Measurements from ENCODE around the gene AGAP4. TPM values are rescaled to one million over a fixed set of nuclear protein-coding genes. Genes with fewer than 3 reads are reported as not detected.
"Not testable (repeated sequence)": the region's sequence is repeated elsewhere in the genome, so short reads cannot be mapped to it uniquely, and the experiment has no call there.

AGAP4 gene
- 1 to 10 TPM; 1.0 to 4.6 (median 1.3) TPM for polyA plus RNA-seq

DNA sequence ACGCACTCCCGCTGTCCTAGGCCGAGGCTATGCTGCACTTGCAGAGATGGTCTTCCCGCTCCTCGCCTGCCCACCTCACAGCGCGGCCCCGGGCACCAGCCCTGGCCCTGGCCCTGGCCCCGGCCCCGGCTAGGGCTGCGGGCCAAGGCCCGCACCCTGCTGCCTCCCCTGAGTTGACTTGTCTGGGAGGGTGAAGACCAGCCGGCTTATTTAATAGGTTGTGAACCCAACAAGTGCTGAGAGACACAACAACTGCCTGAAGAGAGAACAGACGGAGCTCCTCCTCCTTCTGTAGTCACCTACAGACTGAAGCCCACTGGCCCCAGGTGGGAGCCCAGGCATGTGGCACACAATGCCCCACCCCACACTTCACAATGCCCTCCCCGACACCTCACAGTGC is at the start of gene AGAP4:
AGAP4 (minus strand) TSS at position 101 of the 400 bp plus-strand sequence. CDS start 153 bp downstream, outside the sequence.
- not testable (repeated sequence) for H3K27ac Mint-ChIP-seq; H3K36me3 Mint-ChIP-seq; H3K9me3 Mint-ChIP-seq; H3K27me3 Mint-ChIP-seq (ENCODE audit: low read depth in 3 of 3); H3K4me1 Mint-ChIP-seq; H3K4me3 Mint-ChIP-seq; DNase-seq

DNA sequence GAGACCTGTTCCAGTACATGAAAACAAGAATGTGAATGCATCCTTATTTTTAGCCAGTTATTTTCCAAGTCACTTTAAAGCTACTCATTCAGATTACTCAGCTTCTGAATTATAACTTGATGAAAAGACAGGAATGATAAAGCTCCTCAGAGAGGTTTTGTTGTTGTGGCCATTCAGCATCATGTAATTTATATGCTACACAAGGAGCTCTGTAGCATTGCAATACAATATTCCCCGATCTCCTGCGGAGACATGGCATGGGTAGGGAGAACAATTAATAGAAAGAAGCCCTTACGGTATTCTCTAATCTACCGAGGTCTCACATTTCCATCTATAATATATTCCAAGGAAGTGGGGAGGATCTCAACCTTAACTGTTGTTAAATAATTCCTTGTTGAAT is 43.4 kb upstream of the AGAP4 start:
- not testable (repeated sequence) for H3K4me1 Mint-ChIP-seq; H3K9me3 Mint-ChIP-seq; H3K36me3 Mint-ChIP-seq; H3K4me3 Mint-ChIP-seq; H3K27me3 Mint-ChIP-seq (ENCODE audit: low read depth in 3 of 3); DNase-seq; H3K27ac Mint-ChIP-seq

DNA sequence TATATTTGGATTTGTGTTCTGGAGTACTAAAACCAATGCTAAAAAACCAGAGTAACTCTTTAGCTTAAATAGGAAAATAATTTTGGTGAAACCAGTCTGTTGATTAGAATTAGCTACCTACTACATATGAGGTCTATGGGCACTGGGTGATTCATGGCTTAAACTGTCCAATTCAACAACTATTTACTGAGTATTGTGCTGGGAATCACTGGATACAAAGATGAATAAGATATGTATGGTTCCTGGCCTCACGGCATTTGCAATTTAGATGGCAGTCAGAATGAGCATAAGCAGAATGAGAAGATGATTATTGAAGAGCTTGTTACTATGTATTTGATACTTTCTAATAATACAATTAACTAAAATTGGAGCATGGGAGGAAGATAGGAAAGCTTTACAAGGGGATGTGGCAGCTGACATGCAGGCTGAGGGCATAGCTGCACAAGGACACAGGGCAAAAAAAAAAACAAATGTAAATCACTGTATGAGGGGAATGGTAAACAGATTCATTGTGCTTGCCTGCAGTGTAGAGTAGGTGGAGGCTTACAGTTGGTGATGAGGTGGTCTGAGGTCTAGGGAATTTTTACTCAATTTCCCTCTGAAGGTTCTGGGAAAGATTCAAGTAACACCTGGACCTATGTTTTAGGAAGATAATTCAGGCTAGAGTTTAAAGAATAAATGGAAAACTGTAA is 42.4 kb upstream of the AGAP4 start:
- H3K9me3 Mint-ChIP-seq; H3K4me3 Mint-ChIP-seq; H3K27me3 Mint-ChIP-seq (ENCODE audit: low read depth in 3 of 3); H3K36me3 Mint-ChIP-seq; H3K27ac Mint-ChIP-seq; DNase-seq; H3K4me1 Mint-ChIP-seq: not testable (repeated sequence)

DNA sequence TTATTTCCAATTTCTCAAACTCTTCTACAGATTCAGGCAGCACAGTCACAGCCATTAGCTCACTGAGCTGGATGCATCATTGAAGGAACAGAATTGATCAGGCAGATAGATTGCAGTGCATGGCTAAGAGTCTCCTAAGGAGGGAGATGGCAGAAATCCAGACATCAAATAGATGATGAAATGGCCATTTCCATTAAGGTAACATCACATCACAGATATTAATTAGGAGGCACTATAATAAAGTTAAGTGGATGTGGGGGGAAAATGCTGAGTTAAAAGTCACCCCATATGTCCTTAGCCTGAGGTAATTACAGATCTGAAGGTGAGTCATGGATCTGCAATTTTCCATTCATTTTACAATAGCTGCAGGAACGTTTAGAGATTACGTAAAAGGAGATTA is 35.6 kb upstream of the AGAP4 start:
- not testable (repeated sequence) for H3K9me3 Mint-ChIP-seq; H3K4me1 Mint-ChIP-seq; H3K36me3 Mint-ChIP-seq; DNase-seq; H3K27ac Mint-ChIP-seq; H3K27me3 Mint-ChIP-seq (ENCODE audit: low read depth in 3 of 3); H3K4me3 Mint-ChIP-seq

DNA sequence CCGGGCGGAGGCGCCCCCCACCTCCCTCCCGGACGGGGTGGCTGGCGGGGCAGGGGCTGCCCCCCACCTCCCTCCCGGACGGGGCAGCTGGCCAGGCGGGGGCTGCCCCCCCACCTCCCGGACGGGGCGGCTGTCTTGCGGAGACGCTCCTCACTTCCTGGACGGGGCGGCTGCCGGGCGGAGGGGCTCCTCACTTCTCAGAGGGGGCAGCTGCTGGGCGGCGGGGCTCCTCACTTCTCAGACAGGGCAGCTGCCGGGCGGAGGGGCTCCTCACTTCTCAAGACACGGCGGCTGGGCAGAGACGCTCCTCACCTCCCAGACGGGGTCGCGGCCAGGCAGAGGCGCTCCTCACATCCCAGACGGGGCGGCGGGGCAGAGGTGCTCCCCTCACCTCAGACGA is 18.1 kb upstream of the AGAP4 start:
- H3K4me1 Mint-ChIP-seq; H3K4me3 Mint-ChIP-seq; DNase-seq; H3K9me3 Mint-ChIP-seq; H3K27me3 Mint-ChIP-seq (ENCODE audit: low read depth in 3 of 3); H3K36me3 Mint-ChIP-seq; H3K27ac Mint-ChIP-seq: not testable (repeated sequence)

- H3K9me3 Mint-ChIP-seq; DNase-seq; H3K27me3 Mint-ChIP-seq (ENCODE audit: low read depth in 3 of 3); H3K4me3 Mint-ChIP-seq; H3K27ac Mint-ChIP-seq; H3K4me1 Mint-ChIP-seq; H3K36me3 Mint-ChIP-seq: not testable (repeated sequence)
These were observed 17.0 kb upstream of the AGAP4 start for GRCh38 chr10:45864264-45864663.

GRCh38 chr10:45863632-45864031 is 16.3 kb upstream of the AGAP4 start:
- not testable (repeated sequence) for H3K27me3 Mint-ChIP-seq (ENCODE audit: low read depth in 3 of 3); H3K9me3 Mint-ChIP-seq; H3K27ac Mint-ChIP-seq

DNA sequence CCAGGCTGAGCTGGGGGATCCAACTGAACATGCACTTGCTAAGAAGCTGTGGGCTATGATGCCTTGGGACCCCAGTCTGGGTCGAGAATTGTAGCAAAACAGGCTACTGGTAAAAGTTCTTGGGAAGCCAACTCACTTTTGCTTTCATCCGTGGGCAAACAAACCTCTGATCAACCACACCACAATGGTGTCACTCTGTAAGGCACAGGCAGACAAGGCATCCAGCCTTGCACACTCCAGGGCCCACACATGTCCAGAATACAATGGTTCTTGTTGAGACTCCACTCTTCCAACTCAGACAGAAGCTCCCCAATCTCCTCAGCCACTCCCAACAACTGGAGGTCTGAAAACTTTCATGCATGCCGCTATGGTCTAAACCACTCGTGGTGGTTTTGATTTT is 10.6 kb upstream of the AGAP4 start:
- DNase-seq; H3K4me3 Mint-ChIP-seq; H3K36me3 Mint-ChIP-seq; H3K27ac Mint-ChIP-seq; H3K4me1 Mint-ChIP-seq; H3K27me3 Mint-ChIP-seq (ENCODE audit: low read depth in 3 of 3); H3K9me3 Mint-ChIP-seq: not testable (repeated sequence)

More at GRCh38 chr10:45863632-45864031, 16.3 kb upstream of the AGAP4 start:
- DNase-seq, H3K36me3 Mint-ChIP-seq, H3K4me3 Mint-ChIP-seq, H3K4me1 Mint-ChIP-seq: not testable (repeated sequence)

DNA sequence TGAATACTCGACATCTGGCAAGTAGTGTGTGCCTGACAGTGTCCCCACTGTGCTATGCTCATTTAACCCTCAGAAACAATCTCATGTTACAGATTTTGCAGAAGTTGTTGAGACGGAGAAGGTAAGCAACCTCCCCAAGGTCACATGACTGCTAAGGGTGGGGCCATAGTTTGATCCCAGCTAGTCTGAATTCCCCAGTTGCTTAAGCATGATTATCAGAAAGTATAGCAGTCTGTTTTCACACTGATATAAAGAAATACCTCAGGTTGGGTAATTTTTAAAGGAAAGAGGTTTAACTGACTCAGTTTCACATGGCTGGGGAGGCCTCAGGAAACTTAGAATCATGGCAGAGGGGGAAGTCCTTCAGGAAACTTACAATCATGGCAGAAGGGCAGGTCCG is 1.2 kb upstream of the AGAP4 start:
- H3K4me1 Mint-ChIP-seq, H3K9me3 Mint-ChIP-seq: not testable (repeated sequence)

DNA sequence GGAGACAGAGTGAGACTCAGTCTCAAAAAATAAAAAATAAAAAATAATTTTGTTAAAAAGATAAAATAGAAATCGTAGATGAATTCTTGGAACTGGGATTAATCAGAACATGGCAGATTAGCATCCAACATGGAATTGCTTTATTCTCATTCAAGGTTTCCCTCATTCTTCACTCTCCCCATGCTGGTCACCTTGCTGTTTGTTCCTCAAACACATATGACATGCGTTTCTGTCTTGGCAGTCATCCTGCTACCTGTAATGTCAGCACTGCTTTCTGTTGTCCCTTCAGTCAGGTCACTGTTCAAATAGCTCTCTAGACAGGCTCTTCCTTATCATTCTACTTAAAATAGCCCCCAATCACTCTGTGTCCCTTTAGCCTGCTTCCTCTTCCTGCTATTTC is 24.4 kb downstream of the AGAP4 start:
- not testable (repeated sequence) for H3K9me3 Mint-ChIP-seq; H3K4me1 Mint-ChIP-seq; H3K27ac Mint-ChIP-seq; DNase-seq; H3K4me3 Mint-ChIP-seq; H3K36me3 Mint-ChIP-seq; H3K27me3 Mint-ChIP-seq (ENCODE audit: low read depth in 3 of 3)

More for the DNA sequence above, 1.2 kb upstream of the AGAP4 start:
- H3K36me3 Mint-ChIP-seq; H3K27me3 Mint-ChIP-seq (ENCODE audit: low read depth in 3 of 3); H3K4me3 Mint-ChIP-seq; H3K27ac Mint-ChIP-seq; DNase-seq: not testable (repeated sequence)

DNA sequence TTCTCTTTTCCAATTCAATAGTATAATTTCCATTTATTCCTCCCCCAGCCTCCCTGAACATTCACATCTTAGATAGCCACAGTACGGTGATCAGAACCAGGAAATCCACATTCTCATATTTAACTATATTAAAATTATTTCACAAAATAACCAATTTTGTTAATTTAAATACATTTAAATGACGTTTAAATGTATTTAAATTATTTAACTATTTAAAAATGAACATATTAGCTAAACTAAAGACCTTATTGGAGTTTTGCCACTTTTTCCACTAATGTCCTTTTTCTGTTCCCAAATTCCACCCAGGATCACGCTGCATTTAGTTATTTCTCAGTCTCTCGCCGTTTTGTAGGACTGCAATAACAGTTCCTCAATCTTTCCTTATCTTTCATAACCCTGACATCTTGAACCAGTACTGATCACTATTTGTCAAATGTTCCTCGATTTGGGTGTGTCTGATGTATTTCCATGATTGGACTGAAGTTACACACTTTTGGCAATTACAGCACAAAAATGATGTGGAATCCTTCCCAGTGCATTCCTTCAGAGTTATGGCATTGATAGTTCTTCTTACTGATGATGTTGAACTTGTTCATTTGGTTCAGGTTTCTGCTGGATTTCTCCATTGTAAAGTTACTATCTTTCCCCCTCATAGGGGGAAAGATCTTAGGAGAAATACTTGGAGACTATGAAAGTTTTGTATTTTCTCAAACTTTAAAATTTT is 27.0 kb downstream of the AGAP4 start:
- H3K4me1 Mint-ChIP-seq; H3K9me3 Mint-ChIP-seq; H3K36me3 Mint-ChIP-seq; DNase-seq; H3K27ac Mint-ChIP-seq; H3K4me3 Mint-ChIP-seq; H3K27me3 Mint-ChIP-seq (ENCODE audit: low read depth in 3 of 3): not testable (repeated sequence)

DNA sequence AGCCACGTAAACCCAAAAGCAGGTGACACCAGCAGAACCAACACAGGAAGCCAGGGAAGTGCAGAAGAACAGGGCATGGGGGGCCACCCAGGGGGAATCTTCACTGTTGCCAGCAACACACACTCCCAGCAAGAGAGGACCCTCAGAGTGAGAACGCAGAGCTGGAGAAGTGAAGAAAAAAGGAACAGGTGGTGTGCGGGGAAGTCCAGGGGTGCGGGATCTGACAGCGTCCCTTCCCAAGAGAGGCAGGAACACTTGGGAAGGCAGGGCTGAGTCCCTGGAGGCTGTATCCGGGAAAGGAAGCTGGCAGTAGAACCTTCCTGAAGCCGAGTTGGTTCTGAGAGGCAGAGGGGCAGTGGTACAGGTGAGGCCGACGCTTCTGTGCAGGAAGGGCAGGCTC is 27.7 kb downstream of the AGAP4 start:
- DNase-seq: no peak
- H3K27me3 Mint-ChIP-seq (ENCODE audit: low read depth in 3 of 3): peaks cover 0 to 2% (median 1%) of the 10 kb centered on the region in 3 donors
- peaks cover 0 to 2% (median 0%) of the 10 kb centered on the region in 6 donors for H3K9me3 Mint-ChIP-seq
- H3K4me3 Mint-ChIP-seq: no peak overlapping the region
- H3K27ac Mint-ChIP-seq: peak overlapping the region in 1 of 6 donors; percentile 5
- peaks cover 0 to 2% (median 0%) of the 10 kb centered on the region in 3 donors for H3K36me3 Mint-ChIP-seq
- H3K4me1 Mint-ChIP-seq: no peaks in the 10 kb centered on the region

GRCh38 chr10:45817912-45818311 is 29.4 kb downstream of the AGAP4 start:
- peak overlapping the region in 1 of 6 donors; percentile 53 for H3K27ac Mint-ChIP-seq
- no peak overlapping the region for H3K4me3 Mint-ChIP-seq
- H3K27me3 Mint-ChIP-seq (ENCODE audit: low read depth in 3 of 3): peaks cover 0 to 2% (median 1%) of the 10 kb centered on the region in 3 donors
- peaks cover 0 to 2% (median 0%) of the 10 kb centered on the region in 6 donors for H3K9me3 Mint-ChIP-seq
- H3K36me3 Mint-ChIP-seq: no peaks in the 10 kb centered on the region
- no peak for DNase-seq
- H3K4me1 Mint-ChIP-seq: no peaks in the 10 kb centered on the region

GRCh38 chr10:45817130-45817859 is 30.0 kb downstream of the AGAP4 start:
- Mint-ChIP-seq H3K9me3 (peaks cover 0 to 2% (median 0%) of the 10 kb centered on the region in 6 donors), H3K27me3 (ENCODE audit: low read depth in 3 of 3) (peaks cover 1 to 3% (median 2%) of the 10 kb centered on the region in 3 donors), H3K36me3 (no peaks in the 10 kb centered on the region), H3K4me1 (no peaks in the 10 kb centered on the region), H3K27ac (no peak overlapping the region), H3K4me3 (no peak overlapping the region)
- no peak for DNase-seq

Measured in immature natural killer cell (primary cell).